ENCODE measurements around the gene METTL17. TPM values are rescaled to one million over a fixed set of nuclear protein-coding genes. Genes with fewer than 3 reads are reported as not detected.
A peak's percentile ranks its signal among the peaks of the same experiment; 100 is the strongest.

The METTL17 gene
- total and polyA plus RNA-seq, 2 of the 13 experiments (the other 11 are each of a cell fraction or from before 2014, with no cell fraction given) = 122 to 199 TPM

DNA sequence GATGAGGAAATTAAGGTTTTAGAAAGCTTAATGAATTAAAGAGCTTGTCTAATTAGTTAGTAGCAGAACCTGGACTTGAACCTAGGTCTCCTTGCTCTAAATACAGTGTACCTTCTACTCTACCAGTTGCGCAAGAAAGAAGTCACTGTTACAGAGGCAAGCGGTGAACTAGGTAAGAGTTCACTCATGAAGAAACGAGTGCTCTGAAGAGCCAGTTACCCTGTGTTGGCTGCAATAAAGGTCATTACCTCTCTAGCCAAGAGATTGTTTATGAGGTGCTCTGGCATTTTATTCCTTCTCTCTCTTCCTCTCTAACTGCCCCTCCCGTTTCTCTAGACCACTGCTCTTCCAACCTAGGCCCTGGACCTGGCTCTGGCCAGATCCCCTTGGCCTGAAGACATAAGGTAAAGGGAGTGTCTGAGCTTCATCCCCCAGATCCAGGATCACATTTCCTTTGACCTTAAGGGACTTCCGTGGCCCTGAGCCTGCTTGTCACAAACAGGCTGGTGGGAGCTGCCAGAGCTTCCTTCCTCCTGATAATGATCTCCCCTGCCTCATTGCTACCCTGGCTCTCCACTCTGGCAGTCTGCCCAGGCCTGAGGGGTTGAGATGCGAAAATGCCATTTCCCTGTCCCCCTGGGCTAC lies 54.3 kb downstream of the METTL17 start (continued):
- TF ChIP-seq HMGA1 (CRISPR knock-in tag; conservative IDR thresholded peaks at IDR 0.05) (no peak), ZFP36L2 (CRISPR knock-in tag; IDR thresholded peaks at IDR 0.05) (no peak), CBX2 (IDR thresholded peaks at IDR 0.05; ENCODE audit: low read depth, low read length) (no peak), CBX2 (CRISPR knock-in tag; IDR thresholded peaks at IDR 0.05; ENCODE audit: low read depth) (no peak), JDP2 (CRISPR knock-in tag; IDR thresholded peaks at IDR 0.05; ENCODE audit: borderline replicate concordance) (no peak), ZNF496 (CRISPR knock-in tag; IDR thresholded peaks at IDR 0.05; ENCODE audit: insufficient replicate concordance) (no peak), ZNF615 (CRISPR knock-in tag; IDR thresholded peaks at IDR 0.05; ENCODE audit: borderline replicate concordance) (no peak), BORCS8-MEF2B (CRISPR knock-in tag; IDR thresholded peaks at IDR 0.05) (no peak), HDAC2 (CRISPR knock-in tag; IDR thresholded peaks at IDR 0.05) (peak; percentile 48; the same call in 1 of the 2 replicates), ZNF891 (CRISPR knock-in tag; IDR thresholded peaks at IDR 0.05) (no peak), ZNF292 (CRISPR knock-in tag; IDR thresholded peaks at IDR 0.05; ENCODE audit: borderline replicate concordance, low read depth) (peak; percentile 50; the same call in 1 of the 2 replicates), KLF9 (CRISPR knock-in tag; IDR thresholded peaks at IDR 0.05; ENCODE audit: low read depth) (0 out of 2 replicates have a peak, but pooled peaks have one; percentile 15), KMT2B (CRISPR knock-in tag; IDR thresholded peaks at IDR 0.05) (no peak), GABPA (IDR thresholded peaks at IDR 0.05; ENCODE audit: low read depth, low read length) (no peak), GABPA (CRISPR knock-in tag; IDR thresholded peaks at IDR 0.05; ENCODE audit: low read depth) (peak; percentile 49; the same call in 1 of the 2 replicates), ZNF24 (IDR thresholded peaks at IDR 0.05) (peak; percentile 62; the same call in 1 of the 2 replicates), ZNF550 (CRISPR knock-in tag; IDR thresholded peaks at IDR 0.05; ENCODE audit: borderline replicate concordance) (no peak)
- TF ChIP-seq, protein P1, sequence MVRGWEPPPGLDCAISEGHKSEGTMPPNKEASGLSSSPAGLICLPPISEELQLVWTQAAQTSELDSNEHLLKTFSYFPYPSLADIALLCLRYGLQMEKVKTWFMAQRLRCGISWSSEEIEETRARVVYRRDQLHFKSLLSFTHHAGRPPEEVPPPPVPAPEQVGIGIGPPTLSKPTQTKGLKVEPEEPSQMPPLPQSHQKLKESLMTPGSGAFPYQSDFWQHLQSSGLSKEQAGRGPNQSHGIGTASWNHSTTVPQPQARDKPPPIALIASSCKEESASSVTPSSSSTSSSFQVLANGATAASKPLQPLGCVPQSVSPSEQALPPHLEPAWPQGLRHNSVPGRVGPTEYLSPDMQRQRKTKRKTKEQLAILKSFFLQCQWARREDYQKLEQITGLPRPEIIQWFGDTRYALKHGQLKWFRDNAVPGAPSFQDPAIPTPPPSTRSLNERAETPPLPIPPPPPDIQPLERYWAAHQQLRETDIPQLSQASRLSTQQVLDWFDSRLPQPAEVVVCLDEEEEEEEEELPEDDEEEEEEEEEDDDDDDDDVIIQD (CRISPR knock-in tag; IDR thresholded peaks at IDR 0.05; ENCODE audit: low read depth) = peak; percentile 85; the same call in 1 of the 2 replicates
- TF ChIP-seq, protein P2, sequence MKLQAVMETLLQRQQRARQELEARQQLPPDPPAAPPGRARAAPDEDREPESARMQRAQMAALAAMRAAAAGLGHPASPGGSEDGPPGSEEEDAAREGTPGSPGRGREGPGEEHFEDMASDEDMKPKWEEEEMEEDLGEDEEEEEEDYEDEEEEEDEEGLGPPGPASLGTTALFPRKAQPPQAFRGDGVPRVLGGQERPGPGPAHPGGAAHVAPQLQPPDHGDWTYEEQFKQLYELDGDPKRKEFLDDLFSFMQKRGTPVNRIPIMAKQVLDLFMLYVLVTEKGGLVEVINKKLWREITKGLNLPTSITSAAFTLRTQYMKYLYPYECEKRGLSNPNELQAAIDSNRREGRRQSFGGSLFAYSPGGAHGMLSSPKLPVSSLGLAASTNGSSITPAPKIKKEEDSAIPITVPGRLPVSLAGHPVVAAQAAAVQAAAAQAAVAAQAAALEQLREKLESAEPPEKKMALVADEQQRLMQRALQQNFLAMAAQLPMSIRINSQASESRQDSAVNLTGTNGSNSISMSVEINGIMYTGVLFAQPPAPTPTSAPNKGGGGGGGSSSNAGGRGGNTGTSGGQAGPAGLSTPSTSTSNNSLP (IDR thresholded peaks at IDR 0.05; ENCODE audit: low read depth, low read length) = no peak
- TF ChIP-seq, protein P3, sequence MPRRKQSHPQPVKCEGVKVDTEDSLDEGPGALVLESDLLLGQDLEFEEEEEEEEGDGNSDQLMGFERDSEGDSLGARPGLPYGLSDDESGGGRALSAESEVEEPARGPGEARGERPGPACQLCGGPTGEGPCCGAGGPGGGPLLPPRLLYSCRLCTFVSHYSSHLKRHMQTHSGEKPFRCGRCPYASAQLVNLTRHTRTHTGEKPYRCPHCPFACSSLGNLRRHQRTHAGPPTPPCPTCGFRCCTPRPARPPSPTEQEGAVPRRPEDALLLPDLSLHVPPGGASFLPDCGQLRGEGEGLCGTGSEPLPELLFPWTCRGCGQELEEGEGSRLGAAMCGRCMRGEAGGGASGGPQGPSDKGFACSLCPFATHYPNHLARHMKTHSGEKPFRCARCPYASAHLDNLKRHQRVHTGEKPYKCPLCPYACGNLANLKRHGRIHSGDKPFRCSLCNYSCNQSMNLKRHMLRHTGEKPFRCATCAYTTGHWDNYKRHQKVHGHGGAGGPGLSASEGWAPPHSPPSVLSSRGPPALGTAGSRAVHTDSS (CRISPR knock-in tag; conservative IDR thresholded peaks at IDR 0.05) = no peak
- TF ChIP-seq, protein P4, sequence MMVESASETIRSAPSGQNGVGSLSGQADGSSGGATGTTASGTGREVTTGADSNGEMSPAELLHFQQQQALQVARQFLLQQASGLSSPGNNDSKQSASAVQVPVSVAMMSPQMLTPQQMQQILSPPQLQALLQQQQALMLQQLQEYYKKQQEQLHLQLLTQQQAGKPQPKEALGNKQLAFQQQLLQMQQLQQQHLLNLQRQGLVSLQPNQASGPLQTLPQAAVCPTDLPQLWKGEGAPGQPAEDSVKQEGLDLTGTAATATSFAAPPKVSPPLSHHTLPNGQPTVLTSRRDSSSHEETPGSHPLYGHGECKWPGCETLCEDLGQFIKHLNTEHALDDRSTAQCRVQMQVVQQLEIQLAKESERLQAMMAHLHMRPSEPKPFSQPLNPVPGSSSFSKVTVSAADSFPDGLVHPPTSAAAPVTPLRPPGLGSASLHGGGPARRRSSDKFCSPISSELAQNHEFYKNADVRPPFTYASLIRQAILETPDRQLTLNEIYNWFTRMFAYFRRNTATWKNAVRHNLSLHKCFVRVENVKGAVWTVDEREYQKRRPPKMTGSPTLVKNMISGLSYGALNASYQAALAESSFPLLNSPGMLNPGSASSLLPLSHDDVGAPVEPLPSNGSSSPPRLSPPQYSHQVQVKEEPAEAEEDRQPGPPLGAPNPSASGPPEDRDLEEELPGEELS (CRISPR knock-in tag; IDR thresholded peaks at IDR 0.05) = peak; percentile 40; the same call in 1 of the 2 replicates
- TF ChIP-seq, protein P5, sequence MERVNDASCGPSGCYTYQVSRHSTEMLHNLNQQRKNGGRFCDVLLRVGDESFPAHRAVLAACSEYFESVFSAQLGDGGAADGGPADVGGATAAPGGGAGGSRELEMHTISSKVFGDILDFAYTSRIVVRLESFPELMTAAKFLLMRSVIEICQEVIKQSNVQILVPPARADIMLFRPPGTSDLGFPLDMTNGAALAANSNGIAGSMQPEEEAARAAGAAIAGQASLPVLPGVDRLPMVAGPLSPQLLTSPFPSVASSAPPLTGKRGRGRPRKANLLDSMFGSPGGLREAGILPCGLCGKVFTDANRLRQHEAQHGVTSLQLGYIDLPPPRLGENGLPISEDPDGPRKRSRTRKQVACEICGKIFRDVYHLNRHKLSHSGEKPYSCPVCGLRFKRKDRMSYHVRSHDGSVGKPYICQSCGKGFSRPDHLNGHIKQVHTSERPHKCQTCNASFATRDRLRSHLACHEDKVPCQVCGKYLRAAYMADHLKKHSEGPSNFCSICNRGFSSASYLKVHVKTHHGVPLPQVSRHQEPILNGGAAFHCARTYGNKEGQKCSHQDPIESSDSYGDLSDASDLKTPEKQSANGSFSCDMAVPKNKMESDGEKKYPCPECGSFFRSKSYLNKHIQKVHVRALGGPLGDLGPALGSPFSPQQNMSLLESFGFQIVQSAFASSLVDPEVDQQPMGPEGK (CRISPR knock-in tag; IDR thresholded peaks at IDR 0.05) = peak; percentile 48

All from HepG2 (cell line).